ENCODE results near the gene TFF2. TPM values are rescaled to one million over a fixed set of nuclear protein-coding genes. Genes with fewer than 3 reads are reported as not detected.
A peak's percentile ranks its signal among the peaks of the same experiment; 100 is the strongest.

TFF2 gene
- total and polyA plus RNA-seq, 11 donors = not detected

DNA sequence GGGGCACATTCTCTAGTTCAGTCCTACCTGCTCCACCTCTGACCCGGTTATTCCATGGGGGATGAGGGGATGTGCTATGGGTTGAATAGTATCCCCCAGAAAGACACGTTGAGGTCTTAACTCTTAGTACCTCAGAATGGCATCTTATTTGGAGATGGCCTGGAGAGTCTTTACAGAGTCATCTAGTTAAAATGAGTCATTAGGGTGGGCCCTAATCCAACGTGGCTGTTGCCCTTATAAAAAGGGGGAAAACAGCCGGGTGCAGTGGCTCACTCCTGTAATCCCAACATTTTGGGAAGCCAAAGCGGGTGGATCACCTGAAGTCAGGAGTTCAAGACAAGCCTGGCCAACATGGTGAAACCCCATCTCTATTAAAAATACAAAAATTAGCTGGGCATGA lies 39.4 kb upstream of the TFF2 start:
- DNase-seq (no peak), ATAC-seq (no peak)
- H3K9me3 ChIP-seq = peaks cover 0 to 3% (median 0%) of the 10 kb centered on the region in 12 donors
- 80 to 94% (median 84%) methylated on average over 5 of the region's 5 CpGs for WGBS, 4 donors
- no peak overlapping the region for H3K27ac ChIP-seq
- TF ChIP-seq, protein P1, sequence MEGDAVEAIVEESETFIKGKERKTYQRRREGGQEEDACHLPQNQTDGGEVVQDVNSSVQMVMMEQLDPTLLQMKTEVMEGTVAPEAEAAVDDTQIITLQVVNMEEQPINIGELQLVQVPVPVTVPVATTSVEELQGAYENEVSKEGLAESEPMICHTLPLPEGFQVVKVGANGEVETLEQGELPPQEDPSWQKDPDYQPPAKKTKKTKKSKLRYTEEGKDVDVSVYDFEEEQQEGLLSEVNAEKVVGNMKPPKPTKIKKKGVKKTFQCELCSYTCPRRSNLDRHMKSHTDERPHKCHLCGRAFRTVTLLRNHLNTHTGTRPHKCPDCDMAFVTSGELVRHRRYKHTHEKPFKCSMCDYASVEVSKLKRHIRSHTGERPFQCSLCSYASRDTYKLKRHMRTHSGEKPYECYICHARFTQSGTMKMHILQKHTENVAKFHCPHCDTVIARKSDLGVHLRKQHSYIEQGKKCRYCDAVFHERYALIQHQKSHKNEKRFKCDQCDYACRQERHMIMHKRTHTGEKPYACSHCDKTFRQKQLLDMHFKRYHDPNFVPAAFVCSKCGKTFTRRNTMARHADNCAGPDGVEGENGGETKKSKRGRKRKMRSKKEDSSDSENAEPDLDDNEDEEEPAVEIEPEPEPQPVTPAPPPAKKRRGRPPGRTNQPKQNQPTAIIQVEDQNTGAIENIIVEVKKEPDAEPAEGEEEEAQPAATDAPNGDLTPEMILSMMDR (IDR thresholded peaks at IDR 0.05) = no peak
- no peak for TF ChIP-seq POLR2A (IDR thresholded peaks at IDR 0.05)
- peaks cover 0 to 7% (median 0%) of the 10 kb centered on the region in 12 donors for H3K4me1 ChIP-seq
- intact Hi-C loops (cut with DNase I) = no loop called here
- no peak overlapping the region for H3K4me3 ChIP-seq
- no peaks in the 10 kb centered on the region for H3K36me3 ChIP-seq
- peaks cover 0 to 11% (median 0%) of the 10 kb centered on the region in 9 donors for H3K27me3 ChIP-seq

GRCh38 chr21:42389449-42389835 lies 38.6 kb upstream of the TFF2 start:
- Histone ChIP-seq H3K27ac (no peak overlapping the region), H3K9me3 (peaks cover 0 to 3% (median 0%) of the 10 kb centered on the region in 12 donors), H3K27me3 (peaks cover 0 to 11% (median 0%) of the 10 kb centered on the region in 9 donors), H3K4me1 (peaks cover 0 to 7% (median 0%) of the 10 kb centered on the region in 12 donors), H3K4me3 (no peak overlapping the region), H3K36me3 (no peaks in the 10 kb centered on the region)
- DNase-seq (no peak), ATAC-seq (no peak)
- TF ChIP-seq POLR2A (IDR thresholded peaks at IDR 0.05) = no peak
- TF ChIP-seq, protein P1 (IDR thresholded peaks at IDR 0.05) = no peak
- 64 to 80% (median 77%) methylated on average over 6 of the region's 6 CpGs for WGBS, 4 donors
- intact Hi-C loops (cut with DNase I) = no loop called here

GRCh38 chr21:42388740-42389448 lies 38.1 kb upstream of the TFF2 start:
- 48 to 60% (median 52%) methylated on average over 20 of the region's 20 CpGs for whole genome bisulfite sequencing, 4 donors
- ATAC-seq (peak in 2 of 4 donors; percentile 18 to 57), DNase-seq (no peak)
- H3K27me3 ChIP-seq = peaks cover 0 to 11% (median 0%) of the 10 kb centered on the region in 9 donors
- H3K9me3 ChIP-seq = peaks cover 0 to 3% (median 0%) of the 10 kb centered on the region in 12 donors
- H3K4me3 ChIP-seq = no peak overlapping the region
- peaks cover 0 to 7% (median 0%) of the 10 kb centered on the region in 12 donors for H3K4me1 ChIP-seq
- no peaks in the 10 kb centered on the region for H3K36me3 ChIP-seq
- no peak for TF ChIP-seq POLR2A (IDR thresholded peaks at IDR 0.05)
- TF ChIP-seq, protein P1 (IDR thresholded peaks at IDR 0.05) = no peak
- intact Hi-C loops (cut with DNase I) = no loop called here
- H3K27ac ChIP-seq = no peak overlapping the region

DNA sequence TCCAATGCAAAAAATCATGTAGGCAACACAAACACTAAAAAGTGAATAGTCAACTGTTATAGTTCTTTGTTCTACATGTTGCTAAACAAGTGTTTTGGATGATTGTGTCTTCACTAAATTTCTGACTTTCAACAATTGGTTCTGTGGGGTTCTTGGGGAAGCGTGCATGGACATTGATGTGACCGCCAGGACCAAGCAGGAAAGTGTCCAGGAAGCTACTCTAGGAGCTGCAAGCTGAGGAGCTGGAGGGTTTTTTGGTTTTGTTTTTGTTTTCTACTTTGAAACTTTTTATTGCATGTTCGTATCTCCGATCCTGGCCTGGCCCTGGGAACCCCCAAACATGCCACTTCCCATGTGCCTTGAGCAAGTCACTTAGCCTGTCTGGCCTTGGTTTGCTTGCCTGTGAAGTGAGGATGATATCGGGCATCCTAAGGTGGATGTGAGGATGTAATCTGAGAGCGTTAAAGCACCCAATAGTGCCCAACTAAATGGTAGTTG lies 37.1 kb upstream of the TFF2 start:
- intact Hi-C loops (cut with DNase I) = no loop called here
- H3K27me3 ChIP-seq = peaks cover 0 to 11% (median 0%) of the 10 kb centered on the region in 9 donors
- WGBS, 4 donors = 94 to 97% (median 95%) methylated on average over 6 of the region's 6 CpGs
- TF ChIP-seq, protein P1 (IDR thresholded peaks at IDR 0.05) = no peak
- TF ChIP-seq POLR2A (IDR thresholded peaks at IDR 0.05) = no peak
- ATAC-seq (no peak), DNase-seq (no peak)
- H3K36me3 ChIP-seq = no peaks in the 10 kb centered on the region
- no peak overlapping the region for H3K4me3 ChIP-seq
- no peak overlapping the region for H3K27ac ChIP-seq
- H3K9me3 ChIP-seq = peaks cover 0 to 3% (median 0%) of the 10 kb centered on the region in 12 donors
- peaks cover 0 to 7% (median 0%) of the 10 kb centered on the region in 12 donors for H3K4me1 ChIP-seq
